ENCODE results near the gene HRC. TPM values are rescaled to one million over a fixed set of nuclear protein-coding genes. Genes with fewer than 3 reads are reported as not detected.

HRC gene
- total RNA-seq, 2 donors from 2014 or later = 0.57 to 3.9 TPM

DNA sequence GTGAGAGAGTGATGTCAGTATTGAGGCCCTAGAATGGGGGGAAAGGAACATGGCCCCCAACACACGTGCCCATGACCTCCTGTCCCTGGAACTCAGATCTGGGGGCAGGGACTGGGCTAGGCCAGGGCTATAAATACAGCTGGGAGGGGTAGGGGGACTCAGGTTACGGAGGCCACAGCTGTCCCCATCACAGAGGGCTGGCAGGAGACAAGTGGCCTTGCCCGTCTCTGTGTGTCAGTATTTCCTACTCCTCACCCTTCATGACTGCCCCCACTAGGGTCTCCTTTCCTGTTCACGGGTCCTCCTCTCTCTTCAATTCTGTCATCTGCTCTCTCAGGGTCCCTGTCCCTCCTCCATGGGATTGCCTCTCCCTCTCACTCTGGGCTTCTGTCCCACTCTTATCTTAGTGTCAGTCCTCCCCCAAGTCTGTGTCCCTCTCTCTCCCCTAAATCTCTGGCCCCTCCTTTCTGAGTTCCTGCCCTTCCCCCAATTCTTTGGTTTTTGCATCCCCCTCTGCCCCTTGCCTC lies 687 bp upstream of the HRC start:
- H3K4me1 Mint-ChIP-seq = peaks cover 12% of the 10 kb centered on the region
- no peak overlapping the region for H3K27ac Mint-ChIP-seq
- no peak overlapping the region for H3K4me3 ChIP-seq (ENCODE audit: low read length)
- DNase-seq = peak; percentile 63
- no peaks in the 10 kb centered on the region for H3K9me3 ChIP-seq (ENCODE audit: control insufficient read depth, low read length)
- peaks cover 2% of the 10 kb centered on the region for H3K4me1 ChIP-seq (ENCODE audit: control insufficient read depth, insufficient read depth, low read length)
- peaks cover 71% of the 10 kb centered on the region for H3K27me3 Mint-ChIP-seq (ENCODE audit: insufficient read depth)
- H3K27ac ChIP-seq (ENCODE audit: low read depth, low read length) = no peak overlapping the region
- peaks cover 14% of the 10 kb centered on the region for H3K27me3 ChIP-seq (ENCODE audit: control insufficient read depth, insufficient read depth, low read length, poor library complexity, severe bottlenecking)
- H3K9me3 Mint-ChIP-seq = peaks cover 4% of the 10 kb centered on the region
- no peak overlapping the region for H3K9ac ChIP-seq (ENCODE audit: extremely low read depth, low read length, poor library complexity, severe bottlenecking)
- peaks cover 2% of the 10 kb centered on the region for H3K36me3 Mint-ChIP-seq (ENCODE audit: low read depth)
- TF ChIP-seq, protein P1, sequence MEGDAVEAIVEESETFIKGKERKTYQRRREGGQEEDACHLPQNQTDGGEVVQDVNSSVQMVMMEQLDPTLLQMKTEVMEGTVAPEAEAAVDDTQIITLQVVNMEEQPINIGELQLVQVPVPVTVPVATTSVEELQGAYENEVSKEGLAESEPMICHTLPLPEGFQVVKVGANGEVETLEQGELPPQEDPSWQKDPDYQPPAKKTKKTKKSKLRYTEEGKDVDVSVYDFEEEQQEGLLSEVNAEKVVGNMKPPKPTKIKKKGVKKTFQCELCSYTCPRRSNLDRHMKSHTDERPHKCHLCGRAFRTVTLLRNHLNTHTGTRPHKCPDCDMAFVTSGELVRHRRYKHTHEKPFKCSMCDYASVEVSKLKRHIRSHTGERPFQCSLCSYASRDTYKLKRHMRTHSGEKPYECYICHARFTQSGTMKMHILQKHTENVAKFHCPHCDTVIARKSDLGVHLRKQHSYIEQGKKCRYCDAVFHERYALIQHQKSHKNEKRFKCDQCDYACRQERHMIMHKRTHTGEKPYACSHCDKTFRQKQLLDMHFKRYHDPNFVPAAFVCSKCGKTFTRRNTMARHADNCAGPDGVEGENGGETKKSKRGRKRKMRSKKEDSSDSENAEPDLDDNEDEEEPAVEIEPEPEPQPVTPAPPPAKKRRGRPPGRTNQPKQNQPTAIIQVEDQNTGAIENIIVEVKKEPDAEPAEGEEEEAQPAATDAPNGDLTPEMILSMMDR (conservative IDR thresholded peaks at IDR 0.05) = no peak
- no peak overlapping the region for H3K4me3 Mint-ChIP-seq
- no peaks in the 10 kb centered on the region for H3K36me3 ChIP-seq (ENCODE audit: control insufficient read depth, insufficient read depth, low read length)
- WGBS, 2 experiments (ENCODE audit: insufficient coverage in 1 of 2, insufficient read length in 1 of 2) = 11 to 59% methylated on average over 2 to 4 of the region's 4 CpGs

DNA sequence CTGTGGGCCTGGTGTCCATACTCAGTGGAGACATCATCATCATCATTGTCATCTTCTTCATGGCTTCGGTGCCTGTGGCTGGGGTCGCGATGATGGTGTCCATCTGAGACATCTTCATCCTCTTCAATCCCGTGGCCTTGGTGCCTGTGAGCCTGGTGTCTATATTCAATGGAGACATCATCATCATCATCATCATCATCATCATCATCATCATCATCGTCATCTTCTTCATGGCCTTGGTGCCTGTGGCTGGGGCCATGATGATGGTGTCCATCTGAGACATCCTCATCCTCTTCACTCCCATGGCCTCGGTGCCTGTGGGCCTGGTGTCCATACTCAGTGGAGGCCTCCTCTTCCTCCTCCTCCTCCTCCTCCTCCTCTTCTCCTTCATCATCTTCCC lies 917 bp downstream of the HRC start:
- H3K4me1 Mint-ChIP-seq = peaks cover 12% of the 10 kb centered on the region
- H3K4me3 Mint-ChIP-seq = no peak overlapping the region
- H3K9me3 Mint-ChIP-seq = peaks cover 4% of the 10 kb centered on the region
- WGBS, 2 experiments (ENCODE audit: insufficient coverage in 1 of 2, insufficient read length in 1 of 2) = 97 to 98% methylated on average over 5 to 6 of the region's 6 CpGs
- Histone ChIP-seq H3K4me1 (ENCODE audit: control insufficient read depth, insufficient read depth, low read length) (peaks cover 6% of the 10 kb centered on the region), H3K4me3 (ENCODE audit: low read length) (no peak overlapping the region), H3K36me3 (ENCODE audit: control insufficient read depth, insufficient read depth, low read length) (no peaks in the 10 kb centered on the region), H3K27ac (ENCODE audit: low read depth, low read length) (no peak overlapping the region), H3K9me3 (ENCODE audit: control insufficient read depth, low read length) (no peaks in the 10 kb centered on the region), H3K9ac (ENCODE audit: extremely low read depth, low read length, poor library complexity, severe bottlenecking) (no peak overlapping the region), H3K27me3 (ENCODE audit: control insufficient read depth, insufficient read depth, low read length, poor library complexity, severe bottlenecking) (peaks cover 14% of the 10 kb centered on the region)
- TF ChIP-seq, protein P1 (conservative IDR thresholded peaks at IDR 0.05) = no peak
- peaks cover 68% of the 10 kb centered on the region for H3K27me3 Mint-ChIP-seq (ENCODE audit: insufficient read depth)
- H3K27ac Mint-ChIP-seq = no peak overlapping the region
- DNase-seq = no peak
- peaks cover 2% of the 10 kb centered on the region for H3K36me3 Mint-ChIP-seq (ENCODE audit: low read depth)

DNA sequence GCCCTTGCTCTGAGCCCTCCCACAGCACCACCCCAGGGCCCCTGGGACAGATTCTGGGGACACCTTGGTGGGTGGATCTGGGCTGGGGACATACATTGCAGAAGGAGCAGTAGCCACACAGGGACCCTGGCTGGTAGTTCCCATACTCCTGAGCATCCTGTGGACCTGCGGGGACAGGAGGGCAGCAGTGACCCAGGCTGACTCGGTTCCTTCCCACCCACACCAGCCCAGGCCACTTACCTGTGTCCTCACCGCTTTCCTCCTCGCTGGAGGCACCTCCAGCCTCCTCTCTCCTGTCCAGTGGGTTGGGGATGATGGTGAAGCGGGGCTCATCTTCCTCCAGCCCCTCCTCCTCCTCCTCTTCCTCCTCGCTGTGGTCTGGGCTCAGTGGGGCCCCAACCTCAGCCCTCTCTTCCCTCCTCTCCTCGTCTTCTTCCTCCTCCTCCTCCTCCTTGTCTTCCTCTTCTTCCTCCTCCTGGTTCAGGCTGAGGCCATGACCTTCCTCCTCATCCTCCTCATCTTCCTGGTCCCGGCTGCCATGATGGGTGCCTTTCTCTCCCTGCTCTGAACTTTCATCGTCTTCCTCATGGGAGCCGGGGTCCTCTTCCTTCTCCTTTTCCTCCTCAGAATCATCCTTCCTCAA lies 1.9 kb downstream of the HRC start:
- Mint-ChIP-seq H3K36me3 (ENCODE audit: low read depth) (peaks cover under 1% of the 10 kb centered on the region), H3K9me3 (peaks cover 4% of the 10 kb centered on the region), H3K4me3 (no peak overlapping the region), H3K27ac (no peak overlapping the region), H3K27me3 (ENCODE audit: insufficient read depth) (peaks cover 64% of the 10 kb centered on the region), H3K4me1 (peaks cover 12% of the 10 kb centered on the region)
- peaks cover 14% of the 10 kb centered on the region for H3K27me3 ChIP-seq (ENCODE audit: control insufficient read depth, insufficient read depth, low read length, poor library complexity, severe bottlenecking)
- H3K4me3 ChIP-seq (ENCODE audit: low read length) = no peak overlapping the region
- no peak overlapping the region for H3K9ac ChIP-seq (ENCODE audit: extremely low read depth, low read length, poor library complexity, severe bottlenecking)
- TF ChIP-seq, protein P1 (conservative IDR thresholded peaks at IDR 0.05) = no peak
- no peak for DNase-seq
- H3K36me3 ChIP-seq (ENCODE audit: control insufficient read depth, insufficient read depth, low read length) = no peaks in the 10 kb centered on the region
- no peaks in the 10 kb centered on the region for H3K9me3 ChIP-seq (ENCODE audit: control insufficient read depth, low read length)
- no peak overlapping the region for H3K27ac ChIP-seq (ENCODE audit: low read depth, low read length)
- peaks cover 6% of the 10 kb centered on the region for H3K4me1 ChIP-seq (ENCODE audit: control insufficient read depth, insufficient read depth, low read length)
- WGBS, 2 experiments (ENCODE audit: insufficient coverage in 1 of 2, insufficient read length in 1 of 2) = 91 to 97% methylated on average over 7 to 10 of the region's 10 CpGs
